Measurements from ENCODE around the gene CRIM1.

CRIM1 gene

DNA sequence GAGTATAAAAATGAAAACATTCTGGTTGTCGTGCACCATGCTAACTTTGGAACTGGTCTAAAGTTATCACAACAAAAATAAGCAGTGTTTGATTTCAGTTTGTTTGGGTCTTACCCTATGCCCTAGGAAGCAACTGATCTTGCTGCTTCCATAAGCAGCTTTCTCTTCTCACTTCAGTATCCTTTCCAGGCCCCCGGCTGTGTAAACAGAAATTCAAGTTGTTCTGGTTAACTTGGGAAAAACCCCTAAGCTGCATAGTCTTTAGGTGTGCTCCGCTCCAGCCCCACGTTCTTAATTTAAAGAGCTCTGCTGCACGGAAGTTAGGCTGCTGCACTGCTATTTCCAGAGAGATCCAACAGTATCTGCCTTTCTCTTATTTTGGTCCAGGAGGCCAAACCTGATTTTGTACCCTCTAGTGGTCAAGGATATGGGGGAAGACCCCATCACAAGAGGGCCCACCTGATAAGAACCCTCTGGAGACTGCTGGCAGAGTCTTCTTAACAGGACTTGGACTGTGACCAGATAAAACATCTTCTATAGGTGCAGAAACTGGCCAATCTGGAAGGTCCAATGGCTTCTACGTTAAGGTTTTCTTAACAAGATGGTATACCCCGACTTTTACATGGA lies 173.3 kb downstream of the CRIM1 start:
- DNase-seq: no peak

DNA sequence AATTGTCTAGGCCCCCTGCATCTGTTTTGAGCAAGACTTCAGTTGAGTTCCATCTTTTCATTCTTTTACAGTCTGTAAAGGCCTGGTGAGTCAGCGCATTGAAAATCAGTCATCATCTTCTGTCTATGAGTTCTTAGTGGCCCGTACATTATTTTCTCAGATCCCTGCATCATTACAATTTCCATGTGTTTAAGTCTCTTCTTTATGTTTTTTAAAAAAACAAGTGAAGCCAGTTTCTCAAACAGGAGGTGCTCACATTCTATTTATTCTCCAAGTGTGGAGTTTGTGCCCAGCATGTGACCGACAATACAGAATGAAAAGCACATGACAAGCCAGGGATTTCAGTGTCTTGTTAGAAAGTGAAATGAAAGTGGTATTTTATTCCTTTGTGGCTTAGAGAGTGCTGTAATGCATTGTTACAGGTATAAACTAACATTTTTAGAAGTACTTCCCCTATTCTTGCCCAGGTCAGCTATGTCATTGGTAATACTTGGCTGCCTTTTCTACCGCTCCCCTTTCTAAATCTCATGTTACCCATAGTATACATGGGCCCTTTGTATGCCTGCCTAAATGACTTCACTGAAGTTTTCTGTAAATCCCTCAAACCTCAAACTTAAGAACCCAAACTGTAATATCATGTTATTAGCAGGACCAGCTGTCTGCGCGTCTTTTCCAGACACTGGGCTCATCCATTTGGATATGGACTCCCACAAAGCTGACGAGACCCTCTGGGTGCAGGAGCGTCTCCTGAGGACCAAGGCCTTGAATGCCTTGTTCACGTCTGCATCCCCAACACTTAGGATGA lies 174.8 kb downstream of the CRIM1 start:
- DNase-seq: no peak

DNA sequence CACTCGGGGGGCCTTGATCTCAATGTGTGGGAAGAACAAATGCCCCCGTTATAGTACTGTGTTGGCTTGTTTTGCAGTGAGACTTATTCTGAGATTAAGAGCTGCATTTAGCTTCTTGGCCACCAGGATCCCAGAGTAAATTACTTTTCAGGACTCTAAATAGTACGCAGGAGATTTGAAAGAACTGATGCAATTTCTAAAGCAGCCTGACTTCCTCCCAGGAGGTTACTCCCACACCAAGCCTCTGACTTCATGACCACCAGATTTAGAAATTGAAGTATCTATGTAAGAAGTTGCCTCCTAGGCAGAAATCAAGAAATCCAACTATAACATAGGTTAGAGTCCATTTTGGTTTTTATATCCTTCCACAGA lies 175.4 kb downstream of the CRIM1 start:
- no peak for DNase-seq

DNA sequence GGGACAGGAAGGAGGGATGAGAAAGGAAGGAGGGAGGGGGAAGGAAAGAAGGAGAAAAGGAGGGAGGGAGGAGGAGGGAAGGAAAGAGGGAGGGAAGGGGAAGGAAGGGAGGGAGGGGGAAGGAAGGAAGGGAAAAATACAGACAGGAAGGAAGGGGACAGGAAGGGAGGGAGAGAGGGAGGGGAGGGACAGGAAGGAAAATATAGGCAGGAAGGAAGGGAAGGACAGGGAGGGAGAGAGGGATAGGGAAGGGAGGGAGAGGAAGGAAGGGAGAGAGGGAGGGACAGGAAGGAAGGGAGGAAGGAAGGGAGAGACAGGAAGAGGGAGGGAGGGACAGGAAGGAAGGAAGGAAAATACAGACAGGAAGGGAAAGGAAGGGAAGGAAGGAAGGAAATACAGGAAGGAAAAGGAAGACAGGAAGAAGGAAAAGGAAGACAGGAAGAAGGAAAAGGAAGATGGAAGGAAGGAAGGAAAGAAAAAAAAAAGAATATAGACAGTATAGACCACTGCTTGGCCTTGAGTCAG lies 178.8 kb downstream of the CRIM1 start:
- peak; percentile 28 for DNase-seq

DNA sequence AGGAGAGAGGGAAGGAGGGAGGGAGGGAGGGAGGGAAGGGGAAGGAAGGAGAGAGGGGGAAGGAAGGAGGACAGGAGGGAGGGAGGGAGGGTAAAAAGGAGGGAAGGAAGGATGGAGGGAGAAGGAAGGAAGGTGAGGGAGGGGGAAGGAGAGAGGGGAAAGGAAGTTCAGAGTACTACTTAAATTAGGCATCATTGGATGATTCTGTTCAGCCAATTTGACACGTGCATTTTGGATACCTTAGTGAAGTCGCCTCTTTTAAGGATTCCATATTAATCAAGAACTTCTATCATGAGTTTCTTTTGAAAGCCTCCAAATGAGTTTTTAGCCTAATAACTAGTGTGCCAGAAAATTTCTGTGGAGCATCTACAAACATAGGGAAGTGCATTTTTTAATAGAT lies 179.5 kb downstream of the CRIM1 start:
- DNase-seq: no peak

DNA sequence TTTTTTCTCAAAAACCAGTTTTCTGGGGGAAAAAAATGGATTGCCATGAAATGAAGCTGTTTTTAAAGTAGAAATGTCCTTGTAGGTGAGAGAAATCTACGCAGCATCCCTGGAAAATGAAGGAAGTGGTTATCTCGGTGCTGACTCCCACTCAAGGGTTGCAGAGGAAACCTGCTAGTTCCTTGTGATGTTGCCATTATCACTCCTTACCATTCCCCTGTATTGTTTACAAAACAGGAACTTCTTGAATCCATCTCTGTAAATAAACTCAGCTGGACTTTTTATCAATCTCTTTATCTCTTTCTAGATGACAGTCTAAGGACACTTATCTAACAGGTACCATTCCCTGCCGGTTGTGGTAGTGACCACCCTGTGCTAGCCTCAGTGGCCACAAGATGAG lies 181.2 kb downstream of the CRIM1 start:
- DNase-seq: no peak

DNA sequence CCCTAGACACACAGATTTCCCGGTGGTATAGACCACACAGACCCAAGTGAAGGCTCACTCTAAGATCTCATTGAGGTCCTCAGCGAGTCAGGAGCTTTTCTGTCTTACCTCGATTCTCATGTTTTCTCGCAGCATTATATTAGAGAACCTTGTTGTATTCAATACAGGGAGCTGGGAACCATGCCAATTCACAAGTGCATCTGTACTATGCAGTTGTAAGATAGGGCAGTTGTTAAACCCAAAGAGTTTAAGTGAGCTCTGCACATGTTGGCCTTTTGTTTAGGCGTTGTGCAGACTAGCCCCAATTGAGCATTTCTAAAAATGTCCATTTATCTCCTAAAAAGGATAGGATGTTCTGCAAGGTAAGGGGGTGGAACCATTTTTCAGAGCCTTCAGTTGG lies 182.8 kb downstream of the CRIM1 start:
- DNase-seq: peak; percentile 10

DNA sequence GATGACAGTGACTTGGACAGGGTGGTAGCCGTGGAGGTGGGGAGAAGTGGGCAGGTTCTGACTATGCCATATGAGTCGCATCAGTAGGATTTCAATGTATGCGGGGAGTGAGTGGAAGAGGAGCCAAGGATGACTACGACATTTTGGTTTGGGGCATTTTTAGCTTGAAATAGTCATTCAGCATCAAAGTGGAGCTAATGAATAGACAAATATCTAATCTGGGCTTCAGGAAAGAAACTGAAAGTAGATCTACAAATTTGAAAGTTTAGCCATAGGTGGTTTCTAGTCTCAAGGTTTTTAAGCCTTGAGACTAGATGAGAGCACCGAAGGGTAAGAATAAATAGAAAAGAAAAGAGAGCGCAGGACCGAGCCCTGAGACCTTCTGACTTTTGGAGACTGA lies 184.1 kb downstream of the CRIM1 start:
- no peak for DNase-seq

DNA sequence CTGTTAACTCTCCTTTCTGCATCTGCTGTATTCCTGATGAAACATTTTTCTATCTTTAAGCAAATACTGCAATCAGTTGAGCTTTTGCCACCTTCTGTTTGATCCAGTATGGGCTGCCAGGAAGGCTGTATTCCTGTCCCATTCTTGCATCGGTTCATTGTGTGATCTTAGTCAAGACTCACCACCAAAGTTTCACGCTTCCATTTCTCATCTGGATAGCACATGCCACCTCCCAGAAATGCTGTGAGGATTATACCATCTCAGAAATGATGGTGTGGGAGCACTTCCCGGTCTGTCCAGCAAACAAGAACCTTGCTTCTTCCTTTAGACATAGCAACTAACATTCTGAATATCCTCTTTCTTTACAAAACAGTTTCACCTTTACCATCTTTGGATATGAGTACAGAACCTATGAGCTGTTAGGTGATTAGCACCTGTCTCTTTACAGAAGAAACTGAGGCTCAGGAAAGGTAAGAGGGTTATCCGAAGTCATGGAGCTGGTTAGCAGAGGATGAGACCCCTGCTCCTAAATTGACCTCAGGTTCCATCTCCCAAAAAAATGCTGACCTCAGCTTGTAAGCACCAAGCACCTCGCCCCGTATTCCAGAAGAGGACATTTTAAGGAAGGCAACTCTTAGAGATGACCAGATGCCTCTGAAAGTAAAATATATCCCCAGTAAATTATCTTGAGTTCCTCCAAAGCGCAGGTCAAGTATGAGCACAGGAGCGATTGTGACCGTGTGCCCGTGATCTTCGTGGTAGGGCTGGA lies 185.6 kb downstream of the CRIM1 start:
- DNase-seq: no peak

DNA sequence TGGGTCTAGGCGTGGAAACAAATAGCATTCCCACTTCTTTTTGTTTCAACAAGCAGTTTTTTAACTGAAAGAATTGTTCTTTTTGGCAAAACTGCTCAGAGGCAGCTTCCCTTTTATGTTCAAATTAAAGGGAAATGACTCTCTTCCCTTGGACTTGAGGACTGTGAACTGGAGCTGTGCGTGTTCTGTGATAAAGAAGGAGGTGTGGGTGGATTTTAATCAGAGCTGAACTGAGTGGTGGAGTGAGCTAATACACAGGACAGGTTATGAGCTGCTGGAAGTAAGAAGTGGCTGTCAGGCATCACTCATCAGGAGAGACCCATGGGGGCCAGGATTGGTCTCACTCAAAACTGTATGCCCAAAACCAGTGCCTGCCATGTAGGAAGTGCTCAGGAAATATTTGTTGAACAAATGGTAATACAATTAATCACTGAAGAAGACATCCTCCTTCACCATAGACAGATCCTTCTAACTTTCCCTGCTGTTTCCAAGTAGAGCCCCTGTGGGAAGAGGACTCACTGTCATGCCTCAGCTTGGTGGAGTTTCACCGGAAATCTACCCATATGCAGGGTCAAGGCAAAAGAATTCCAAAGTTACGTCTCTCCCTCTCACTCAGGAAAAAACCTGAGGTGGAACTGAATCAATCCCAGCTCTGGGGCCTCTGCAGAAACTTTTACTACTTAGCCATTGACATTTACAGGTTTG lies 186.5 kb downstream of the CRIM1 start:
- no peak for DNase-seq

DNA sequence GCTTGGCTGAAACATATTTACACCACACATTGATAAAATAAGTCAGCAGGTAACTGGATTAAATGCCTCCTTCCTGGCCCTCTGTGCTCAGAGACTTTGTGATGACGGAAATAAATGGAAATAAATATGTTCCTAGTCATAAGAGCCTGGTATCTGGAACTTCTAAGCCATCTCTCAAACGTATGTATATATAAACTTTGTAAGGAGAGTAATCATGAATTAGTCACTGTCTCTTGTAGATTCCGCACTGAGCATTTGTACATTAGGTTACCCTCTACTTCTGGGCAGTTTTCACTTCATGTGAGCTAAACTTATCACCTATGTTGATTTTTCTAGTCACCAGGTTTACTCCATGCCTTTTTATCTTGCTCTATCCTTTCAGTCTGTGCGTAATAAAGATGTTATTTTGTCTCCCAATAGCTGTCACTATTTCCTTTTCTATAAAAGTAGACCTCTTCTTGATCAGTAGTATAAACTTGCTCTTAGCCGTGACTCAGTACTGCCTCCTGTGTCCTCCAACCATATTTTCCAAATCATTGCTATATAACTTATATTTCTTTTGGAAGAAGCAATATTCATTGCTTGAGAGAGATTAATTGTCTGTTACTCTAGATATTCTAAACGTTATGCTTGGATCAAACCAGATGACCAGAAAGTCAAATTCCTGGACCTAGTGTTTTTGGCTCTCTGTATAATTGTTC lies 189.2 kb downstream of the CRIM1 start:
- DNase-seq: no peak

DNA sequence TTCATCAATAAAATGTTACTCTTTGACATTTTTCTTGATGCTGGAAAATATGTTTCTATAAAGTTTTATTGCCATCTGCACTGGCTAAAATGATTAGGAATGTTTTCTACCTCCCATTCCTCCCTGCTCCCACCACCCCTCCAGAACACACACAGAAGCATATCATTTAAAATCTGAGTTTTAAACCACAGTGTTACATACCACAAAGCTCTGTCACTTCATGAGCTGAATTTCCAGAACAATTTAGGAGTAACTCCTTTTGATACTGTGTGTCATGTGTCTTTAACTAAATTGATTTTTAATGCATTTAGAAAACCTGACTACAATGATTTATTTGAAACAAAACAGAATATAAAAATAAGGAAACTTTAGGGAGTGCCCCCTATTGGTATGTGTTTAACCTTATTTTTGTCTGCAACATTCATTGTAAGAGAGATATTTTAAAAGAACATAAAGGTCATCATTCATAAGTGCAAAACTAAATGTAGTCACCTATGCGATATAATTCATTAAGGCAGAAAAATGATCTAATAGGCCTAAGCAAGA lies 190.4 kb downstream of the CRIM1 start:
- no peak for DNase-seq

DNA sequence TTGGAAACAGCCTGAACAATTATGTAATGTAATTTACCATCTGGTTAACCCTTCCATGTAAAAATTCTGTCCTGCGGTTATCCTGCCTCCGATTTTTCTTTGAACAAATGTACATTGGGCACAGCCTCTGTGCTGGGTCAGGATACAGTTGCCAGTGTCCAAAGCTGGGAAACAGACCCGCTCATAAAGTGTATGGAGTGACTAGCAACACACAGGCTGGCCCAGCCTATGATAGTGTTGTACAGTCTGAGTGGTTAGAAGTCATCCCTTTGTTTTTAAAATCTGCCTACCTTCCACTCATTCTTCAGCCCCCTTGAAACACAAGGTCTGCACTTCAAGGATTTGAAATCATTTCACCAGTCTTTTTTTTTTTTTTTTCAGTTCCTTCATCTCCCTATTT lies 192.3 kb downstream of the CRIM1 start:
- DNase-seq: no peak

DNA sequence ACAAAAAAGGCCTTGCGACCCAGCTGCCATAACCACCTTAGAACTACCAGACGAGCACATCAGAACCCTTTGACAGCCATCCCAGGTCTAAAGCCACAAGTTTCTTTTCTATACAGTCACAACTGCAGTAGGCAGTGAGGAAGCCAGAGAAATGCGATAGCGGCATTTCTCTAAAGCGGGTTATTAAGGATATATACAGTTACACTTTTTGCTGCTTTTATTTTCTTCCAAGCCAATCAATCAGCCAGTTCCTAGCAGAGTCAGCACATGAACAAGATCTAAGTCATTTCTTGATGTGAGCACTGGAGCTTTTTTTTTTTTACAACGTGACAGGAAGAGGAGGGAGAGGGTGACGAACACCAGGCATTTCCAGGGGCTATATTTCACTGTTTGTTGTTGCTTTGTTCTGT lies 193.6 kb downstream of the CRIM1 start:
- DNase-seq: no peak

DNA sequence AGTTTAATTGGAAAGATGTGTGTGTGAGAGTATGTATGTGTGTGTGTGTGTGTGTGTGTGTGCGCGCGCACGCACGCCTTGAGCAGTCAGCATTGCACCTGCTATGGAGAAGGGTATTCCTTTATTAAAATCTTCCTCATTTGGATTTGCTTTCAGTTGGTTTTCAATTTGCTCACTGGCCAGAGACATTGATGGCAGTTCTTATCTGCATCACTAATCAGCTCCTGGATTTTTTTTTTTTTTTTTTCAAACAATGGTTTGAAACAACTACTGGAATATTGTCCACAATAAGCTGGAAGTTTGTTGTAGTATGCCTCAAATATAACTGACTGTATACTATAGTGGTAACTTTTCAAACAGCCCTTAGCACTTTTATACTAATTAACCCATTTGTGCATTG lies 194.4 kb downstream of the CRIM1 start:
- DNase-seq: no peak

DNA sequence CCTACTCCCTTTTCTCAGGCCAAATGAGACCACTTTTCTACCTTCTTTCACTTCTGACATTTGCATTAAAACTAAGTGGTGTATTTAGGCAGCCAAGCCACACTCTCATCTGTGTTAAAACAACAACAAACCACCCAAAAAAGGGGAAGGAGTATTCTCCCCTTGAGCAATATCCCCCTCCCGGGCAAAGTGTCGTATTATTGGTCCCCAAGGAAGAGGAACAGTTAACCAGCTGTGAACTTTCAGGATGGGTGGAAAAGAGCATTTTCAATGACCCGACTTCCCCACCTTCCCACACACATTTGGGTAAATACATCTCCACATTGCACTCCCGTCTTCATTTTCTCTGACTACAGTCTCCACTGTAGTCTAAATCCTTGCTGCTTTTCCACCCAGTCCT lies 198.1 kb downstream of the CRIM1 start:
- DNase-seq: no peak

DNA sequence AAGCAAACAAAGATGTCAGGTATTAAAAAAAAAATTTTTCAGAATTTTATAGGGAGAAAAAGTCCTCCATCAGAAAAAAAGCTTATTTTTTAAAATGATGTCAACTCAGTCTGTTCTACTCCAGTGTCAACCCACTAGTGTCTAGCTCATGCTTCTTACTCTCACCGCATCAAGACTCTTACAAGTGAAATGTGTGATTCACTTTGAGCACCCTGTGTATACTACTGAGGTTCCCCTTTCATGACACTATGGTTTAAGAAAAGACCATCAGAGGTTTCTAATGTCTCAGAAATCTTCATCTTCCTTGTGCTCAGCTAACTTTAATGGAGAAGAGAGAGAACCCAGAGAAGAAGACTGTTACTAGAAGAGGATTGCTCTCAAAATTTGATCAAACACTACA lies 199.0 kb downstream of the CRIM1 start:
- no peak for DNase-seq

DNA sequence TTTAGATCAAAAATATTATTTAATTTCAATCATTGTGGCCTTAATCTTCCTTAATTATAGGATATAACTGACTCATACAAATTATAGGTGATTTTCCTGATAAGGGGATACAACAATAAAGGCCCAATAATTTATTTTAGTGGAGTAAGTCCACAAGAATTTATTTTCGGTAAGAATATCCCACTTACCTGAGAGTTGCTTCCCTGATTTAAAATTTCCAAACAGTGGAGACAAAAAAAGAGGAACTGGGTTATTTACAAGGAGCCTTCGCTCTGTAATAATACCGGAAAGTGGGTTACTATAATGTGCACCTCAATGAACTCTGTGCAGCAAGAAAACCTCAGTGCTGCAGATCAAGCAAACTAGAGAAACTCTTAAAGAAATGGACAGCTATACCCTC lies 200.2 kb downstream of the CRIM1 start:
- DNase-seq: no peak

DNA sequence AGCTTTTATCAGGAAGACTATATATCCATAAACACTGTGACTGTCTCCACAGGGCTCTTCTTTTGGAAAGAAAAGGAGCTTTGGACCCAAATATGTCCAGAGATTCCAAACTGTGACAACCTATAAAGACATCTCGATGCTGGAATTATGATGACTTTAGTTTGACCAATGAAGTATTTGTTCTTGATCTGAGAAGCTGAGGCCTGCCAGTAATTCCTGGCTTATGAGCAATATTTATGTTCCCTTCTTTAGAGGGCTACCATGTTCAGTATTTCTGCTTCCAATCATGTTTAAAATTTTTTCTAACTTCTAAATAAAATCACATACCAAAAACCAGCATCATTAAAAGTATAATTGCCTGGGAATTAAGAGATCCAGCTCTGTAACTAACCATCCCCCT lies 201.3 kb downstream of the CRIM1 start:
- no peak for DNase-seq

DNA sequence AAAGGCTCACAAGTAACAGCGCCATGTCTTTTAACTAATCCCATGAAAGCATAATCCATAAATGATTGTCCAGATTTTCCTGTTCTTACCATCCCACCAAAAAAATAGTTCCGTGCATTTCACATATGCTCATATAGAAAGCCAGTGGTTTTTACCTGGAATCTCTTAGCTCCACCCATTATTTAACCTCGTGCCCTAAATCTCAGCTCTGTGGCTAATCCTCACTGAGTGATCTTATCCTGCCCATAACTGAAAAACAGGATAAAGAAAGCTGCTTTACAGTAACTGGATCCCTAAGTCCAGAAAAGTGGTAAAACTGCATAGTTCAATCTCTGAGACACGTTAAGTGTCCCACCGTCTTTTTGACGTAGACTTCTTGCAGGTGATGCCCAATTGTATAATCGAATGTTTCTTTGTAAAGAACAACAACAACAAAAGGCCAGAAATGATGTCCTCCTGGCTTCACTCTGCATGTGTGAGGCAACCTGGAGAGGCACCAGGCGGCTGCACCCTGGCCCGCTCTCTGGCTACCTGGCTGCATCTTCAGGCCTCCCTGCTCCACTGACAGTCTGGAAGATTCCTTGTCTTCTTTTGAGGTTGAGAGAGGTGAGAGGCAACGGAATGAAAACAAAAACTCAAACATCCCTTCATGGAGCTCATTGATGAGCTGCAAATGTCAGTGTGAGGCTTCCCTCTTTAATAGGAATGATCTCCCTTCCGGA lies 203.8 kb downstream of the CRIM1 start:
- no peak for DNase-seq

DNA sequence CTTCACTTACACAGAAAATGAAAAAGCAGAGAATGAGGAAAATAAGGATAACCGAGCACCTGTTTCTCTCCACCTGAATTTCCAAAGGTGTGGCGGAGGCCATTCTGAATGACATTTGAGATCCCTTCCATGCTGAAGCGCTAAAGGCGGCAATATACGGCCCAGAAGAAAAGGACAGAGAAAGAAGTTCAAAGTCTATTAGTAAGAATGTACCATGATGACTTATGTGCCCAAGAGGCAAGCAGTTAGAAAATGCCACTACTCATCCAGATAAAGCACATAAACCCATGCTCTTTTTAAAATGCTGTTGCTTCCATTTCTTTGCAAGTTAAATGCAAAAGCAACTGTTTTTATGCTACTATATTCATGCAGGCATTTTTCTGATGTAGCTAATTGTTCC lies 205.1 kb downstream of the CRIM1 start:
- DNase-seq: no peak
